Cardiac muscle cell (in vitro differentiated cells and primary cell): ENCODE results near the gene CHN2. TPM values are rescaled to one million over a fixed set of nuclear protein-coding genes. Genes with fewer than 3 reads are reported as not detected.

Source experiments
- DNase-seq, 2 donors: peaks; one replicate each; pipeline versions ENCODE4 v3.0.0 to v3.0.0-alpha.2; 2010 to 2017; ENCODE audit warnings: low read depth in 1 of 2, low spot score in 1 of 2
- H3K27ac ChIP-seq: fragments of 200-600 bp; sonication (generic); 2 replicates; pipeline ENCODE4 v1.5.1; 2016
- H3K27me3 ChIP-seq: fragments of 200-600 bp; sonication (generic); 2 replicates; pipeline ENCODE4 v1.6.0; 2016; ENCODE audit warnings: control low read depth
- H3K36me3 ChIP-seq: fragments of 200-600 bp; sonication (generic); 2 replicates; pipeline ENCODE4 v1.5.1; 2016; ENCODE audit warnings: control low read depth
- H3K4me1 ChIP-seq: fragments of 200-600 bp; sonication (generic); 2 replicates; pipeline ENCODE4 v1.8.1; 2017; ENCODE audit warnings: low read depth, mild to moderate bottlenecking, mixed run types
- H3K4me3 ChIP-seq: fragments of 200-600 bp; sonication (generic); 2 replicates; pipeline ENCODE4 v1.5.1; 2016; ENCODE audit warnings: mild to moderate bottlenecking
- H3K9me3 ChIP-seq: fragments of 200-600 bp; sonication (generic); 2 replicates; pipeline ENCODE4 v1.5.1; 2017; ENCODE audit warnings: low read depth, mild to moderate bottlenecking, control low read depth
- polyA plus RNA-seq: library from polyadenylated mRNA; unstranded; fragments of >200 nt; fragmentation: Nextera tagmentation; extraction: Ambion mirVana; gene quantifications from 2 replicates; pipeline ENCODE4 v1.2.1, GENCODE V29; 2016
- total RNA-seq: library from RNA; depleted of rRNA; stranded (reverse); fragments of >200 nt; gene quantifications from 2 replicates; pipeline ENCODE4 v1.2.3, GENCODE V29; 2016
- TF ChIP-seq, protein P1 (sequence below): IDR thresholded peaks from 2 replicates; pipeline ENCODE4 v1.5.1; 2012; ENCODE audit warnings: low read depth, mild to moderate bottlenecking, low read length

CHN2 gene
- total and polyA plus RNA-seq, 2 experiments from 2014 or later: 16.0 to 30.5 TPM

DNA sequence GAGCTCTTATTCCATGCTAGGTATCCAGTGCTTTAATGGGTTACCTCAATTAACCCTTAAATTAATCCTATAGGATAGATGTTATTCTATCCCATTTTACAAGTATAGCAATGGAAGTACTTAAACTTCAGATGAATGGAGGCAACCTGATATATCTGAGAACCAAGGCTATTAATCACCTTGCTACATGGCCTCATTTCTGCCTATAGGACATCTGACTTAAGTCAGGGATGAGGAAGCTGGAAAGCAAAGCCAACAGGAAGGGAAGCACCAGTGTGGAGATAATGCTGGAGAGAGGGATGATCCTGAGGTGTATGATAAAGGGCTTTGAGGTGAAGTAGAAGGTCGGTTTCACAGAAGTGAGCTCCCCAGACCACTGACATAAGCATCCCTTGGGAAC, 132.3 kb downstream of the CHN2 start:
- H3K4me1 ChIP-seq: peaks cover 23% of the 10 kb centered on the region
- H3K27ac ChIP-seq: no peak overlapping the region
- DNase-seq: no peak

DNA sequence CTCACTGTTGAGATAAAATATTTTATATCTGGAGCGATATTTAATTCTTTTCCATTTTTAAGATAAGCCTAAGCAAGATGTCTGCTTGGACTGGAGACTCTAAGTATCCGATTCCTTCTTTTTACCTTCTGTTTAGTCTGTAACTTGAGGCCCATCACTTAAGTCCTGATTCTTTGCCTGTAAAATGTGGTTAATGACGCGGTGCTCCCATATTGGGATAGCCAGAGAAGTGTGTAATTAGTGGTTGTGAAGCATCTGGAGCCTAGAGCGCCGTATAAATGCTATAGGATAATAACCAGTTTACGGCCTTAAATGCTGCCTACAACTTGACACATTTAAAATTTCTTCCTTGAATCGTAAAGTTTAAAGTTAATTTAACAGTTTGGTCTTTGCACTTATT, 132.9 kb downstream of the CHN2 start:
- no peak overlapping the region for H3K4me3 ChIP-seq
- no peak overlapping the region for H3K27ac ChIP-seq
- H3K9me3 ChIP-seq: no peaks in the 10 kb centered on the region
- peaks cover 27% of the 10 kb centered on the region for H3K4me1 ChIP-seq
- no peaks in the 10 kb centered on the region for H3K36me3 ChIP-seq
- DNase-seq: no peak
- peaks cover 3% of the 10 kb centered on the region for H3K27me3 ChIP-seq
- TF ChIP-seq, protein P1, sequence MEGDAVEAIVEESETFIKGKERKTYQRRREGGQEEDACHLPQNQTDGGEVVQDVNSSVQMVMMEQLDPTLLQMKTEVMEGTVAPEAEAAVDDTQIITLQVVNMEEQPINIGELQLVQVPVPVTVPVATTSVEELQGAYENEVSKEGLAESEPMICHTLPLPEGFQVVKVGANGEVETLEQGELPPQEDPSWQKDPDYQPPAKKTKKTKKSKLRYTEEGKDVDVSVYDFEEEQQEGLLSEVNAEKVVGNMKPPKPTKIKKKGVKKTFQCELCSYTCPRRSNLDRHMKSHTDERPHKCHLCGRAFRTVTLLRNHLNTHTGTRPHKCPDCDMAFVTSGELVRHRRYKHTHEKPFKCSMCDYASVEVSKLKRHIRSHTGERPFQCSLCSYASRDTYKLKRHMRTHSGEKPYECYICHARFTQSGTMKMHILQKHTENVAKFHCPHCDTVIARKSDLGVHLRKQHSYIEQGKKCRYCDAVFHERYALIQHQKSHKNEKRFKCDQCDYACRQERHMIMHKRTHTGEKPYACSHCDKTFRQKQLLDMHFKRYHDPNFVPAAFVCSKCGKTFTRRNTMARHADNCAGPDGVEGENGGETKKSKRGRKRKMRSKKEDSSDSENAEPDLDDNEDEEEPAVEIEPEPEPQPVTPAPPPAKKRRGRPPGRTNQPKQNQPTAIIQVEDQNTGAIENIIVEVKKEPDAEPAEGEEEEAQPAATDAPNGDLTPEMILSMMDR: no peak

More for the DNA sequence above, 132.3 kb downstream of the CHN2 start:
- TF ChIP-seq, protein P1: no peak
- Histone ChIP-seq H3K4me3 (no peak overlapping the region), H3K27me3 (peaks cover 3% of the 10 kb centered on the region), H3K36me3 (no peaks in the 10 kb centered on the region), H3K9me3 (no peaks in the 10 kb centered on the region)

DNA sequence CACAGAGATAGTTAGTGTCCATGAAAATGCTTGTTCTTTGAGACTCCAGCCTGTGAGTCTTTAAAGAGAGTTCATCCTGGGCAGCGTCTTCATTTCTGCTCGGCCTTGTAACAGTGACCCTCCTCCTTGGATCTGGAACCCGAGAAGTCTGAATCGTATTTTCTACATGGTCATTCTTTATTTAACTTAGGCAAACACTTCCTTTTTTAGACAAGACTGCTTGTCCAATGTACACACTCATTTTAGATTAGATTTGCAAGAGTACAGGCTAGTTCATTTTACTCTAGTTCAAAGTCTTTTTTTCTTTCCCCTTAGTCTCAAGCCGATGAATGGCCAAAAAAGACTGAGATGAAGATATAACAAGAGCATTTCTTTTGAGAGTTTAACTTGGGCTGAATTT, 133.5 kb downstream of the CHN2 start:
- peaks cover 9% of the 10 kb centered on the region for H3K27me3 ChIP-seq
- H3K4me1 ChIP-seq: peaks cover 27% of the 10 kb centered on the region
- TF ChIP-seq, protein P1: no peak
- no peak overlapping the region for H3K4me3 ChIP-seq
- H3K27ac ChIP-seq: no peak overlapping the region
- no peaks in the 10 kb centered on the region for H3K9me3 ChIP-seq
- DNase-seq: no peak
- no peaks in the 10 kb centered on the region for H3K36me3 ChIP-seq

DNA sequence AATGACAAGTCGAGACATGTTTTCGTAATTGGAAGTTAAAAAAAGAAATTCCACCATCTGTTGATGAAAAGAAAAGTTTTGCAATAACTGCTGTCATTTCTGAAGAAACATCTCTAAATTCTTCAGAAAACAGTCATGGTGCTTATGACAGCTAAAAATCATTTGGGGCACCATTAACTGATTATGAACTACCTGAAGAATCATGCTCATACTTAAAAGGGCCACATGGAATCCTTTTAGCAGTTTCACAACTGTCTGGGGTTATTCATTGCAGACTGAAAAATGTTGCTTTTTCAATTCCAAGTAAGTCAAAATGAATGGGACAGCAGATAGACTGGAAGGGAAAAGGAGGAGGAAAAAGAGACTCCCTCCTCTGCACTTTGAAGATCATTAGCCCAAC, 134.2 kb downstream of the CHN2 start:
- Histone ChIP-seq H3K27ac (no peak overlapping the region), H3K9me3 (no peaks in the 10 kb centered on the region), H3K36me3 (no peaks in the 10 kb centered on the region), H3K4me3 (no peak overlapping the region), H3K27me3 (peaks cover 13% of the 10 kb centered on the region), H3K4me1 (peaks cover 27% of the 10 kb centered on the region)
- TF ChIP-seq, protein P1: no peak
- peak in 1 of 2 donors; percentile 16 for DNase-seq

DNA sequence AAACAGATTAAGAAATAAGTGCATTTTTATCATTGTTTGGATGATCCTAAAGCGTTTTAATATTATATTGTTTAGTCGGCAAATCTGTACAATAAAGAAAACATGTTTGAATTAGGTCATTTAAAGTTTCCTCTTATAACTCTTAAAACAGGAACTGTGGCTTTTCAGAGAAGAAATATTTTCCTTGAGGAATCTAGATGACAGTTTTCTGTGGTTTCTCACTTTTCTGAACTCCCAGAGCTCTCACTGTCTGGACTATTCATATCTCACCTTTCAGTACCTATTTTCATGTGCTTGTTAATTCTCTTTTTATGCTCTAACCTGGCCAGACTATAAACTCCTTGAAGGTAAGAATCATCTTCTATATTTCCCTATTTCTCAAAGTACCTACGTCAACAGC, 135.1 kb downstream of the CHN2 start:
- Histone ChIP-seq H3K27ac (no peak overlapping the region), H3K36me3 (no peaks in the 10 kb centered on the region)
- TF ChIP-seq, protein P1: no peak

DNA sequence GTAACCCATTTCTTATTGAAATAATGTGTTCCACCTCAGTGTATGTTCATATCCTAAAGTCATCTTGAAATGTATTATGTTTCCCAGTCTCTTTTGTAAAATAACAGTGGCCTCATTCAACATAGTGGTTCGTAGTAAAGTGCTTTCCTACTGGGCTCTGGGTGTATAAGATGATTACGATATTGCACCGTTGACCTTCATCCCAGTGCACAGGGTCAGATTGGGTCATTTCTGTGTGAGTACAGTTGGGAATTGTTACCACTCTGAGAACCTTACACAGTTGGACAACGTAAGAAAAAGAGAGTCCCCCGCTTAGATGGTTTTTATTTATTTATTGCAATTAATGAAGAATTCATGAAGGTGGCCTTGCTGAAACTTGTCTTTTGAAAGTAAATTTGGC, 135.6 kb downstream of the CHN2 start:
- peaks cover 27% of the 10 kb centered on the region for H3K4me1 ChIP-seq
- peaks cover 13% of the 10 kb centered on the region for H3K27me3 ChIP-seq
- H3K27ac ChIP-seq: no peak overlapping the region
- no peak overlapping the region for H3K4me3 ChIP-seq
- no peaks in the 10 kb centered on the region for H3K9me3 ChIP-seq
- TF ChIP-seq, protein P1: no peak
- DNase-seq: no peak
- no peaks in the 10 kb centered on the region for H3K36me3 ChIP-seq

More for the DNA sequence above, 135.1 kb downstream of the CHN2 start:
- Histone ChIP-seq H3K9me3 (no peaks in the 10 kb centered on the region), H3K4me3 (no peak overlapping the region), H3K4me1 (peaks cover 27% of the 10 kb centered on the region), H3K27me3 (peaks cover 13% of the 10 kb centered on the region)
- DNase-seq: no peak
